ENCODE data around the gene ALKAL2. TPM values are rescaled to one million over a fixed set of nuclear protein-coding genes. Genes with fewer than 3 reads are reported as not detected.

ALKAL2 gene
- total and polyA plus RNA-seq, 11 donors = 0.25 to 9.0 (median 1.2) TPM

DNA sequence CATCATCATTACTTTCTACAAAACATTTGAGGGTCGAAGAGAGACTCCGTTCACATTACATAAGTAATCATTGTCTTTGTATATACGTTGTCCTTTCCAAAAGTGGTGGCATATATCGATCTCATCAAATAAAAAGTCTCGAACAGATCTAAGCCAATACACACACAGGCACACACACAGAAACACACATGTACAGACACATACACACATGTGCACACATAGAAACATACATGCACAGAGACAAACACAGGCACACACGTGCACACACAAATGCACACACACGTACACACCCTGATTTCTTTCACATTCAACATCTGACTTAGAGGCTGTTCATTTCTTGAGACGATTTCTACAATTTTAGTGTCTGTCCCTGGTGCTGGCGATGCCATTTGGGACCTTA is 17.5 kb upstream of the ALKAL2 start:
- no peak for ATAC-seq
- WGBS, 4 donors = 85 to 88% (median 88%) methylated on average over 9 of the region's 9 CpGs
- peaks cover 0 to 6% (median 0%) of the 10 kb centered on the region in 9 donors for H3K27me3 ChIP-seq
- no peak overlapping the region for H3K4me3 ChIP-seq
- no peak for DNase-seq
- H3K4me1 ChIP-seq = no peaks in the 10 kb centered on the region
- H3K27ac ChIP-seq = no peak overlapping the region
- no peaks in the 10 kb centered on the region for H3K36me3 ChIP-seq
- peaks cover 0 to 12% (median 6%) of the 10 kb centered on the region in 12 donors for H3K9me3 ChIP-seq
- intact Hi-C loops (cut with DNase I) = no loop called here
- TF ChIP-seq, protein P1, sequence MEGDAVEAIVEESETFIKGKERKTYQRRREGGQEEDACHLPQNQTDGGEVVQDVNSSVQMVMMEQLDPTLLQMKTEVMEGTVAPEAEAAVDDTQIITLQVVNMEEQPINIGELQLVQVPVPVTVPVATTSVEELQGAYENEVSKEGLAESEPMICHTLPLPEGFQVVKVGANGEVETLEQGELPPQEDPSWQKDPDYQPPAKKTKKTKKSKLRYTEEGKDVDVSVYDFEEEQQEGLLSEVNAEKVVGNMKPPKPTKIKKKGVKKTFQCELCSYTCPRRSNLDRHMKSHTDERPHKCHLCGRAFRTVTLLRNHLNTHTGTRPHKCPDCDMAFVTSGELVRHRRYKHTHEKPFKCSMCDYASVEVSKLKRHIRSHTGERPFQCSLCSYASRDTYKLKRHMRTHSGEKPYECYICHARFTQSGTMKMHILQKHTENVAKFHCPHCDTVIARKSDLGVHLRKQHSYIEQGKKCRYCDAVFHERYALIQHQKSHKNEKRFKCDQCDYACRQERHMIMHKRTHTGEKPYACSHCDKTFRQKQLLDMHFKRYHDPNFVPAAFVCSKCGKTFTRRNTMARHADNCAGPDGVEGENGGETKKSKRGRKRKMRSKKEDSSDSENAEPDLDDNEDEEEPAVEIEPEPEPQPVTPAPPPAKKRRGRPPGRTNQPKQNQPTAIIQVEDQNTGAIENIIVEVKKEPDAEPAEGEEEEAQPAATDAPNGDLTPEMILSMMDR (IDR thresholded peaks at IDR 0.05) = no peak
- no peak for TF ChIP-seq POLR2A (IDR thresholded peaks at IDR 0.05)

DNA sequence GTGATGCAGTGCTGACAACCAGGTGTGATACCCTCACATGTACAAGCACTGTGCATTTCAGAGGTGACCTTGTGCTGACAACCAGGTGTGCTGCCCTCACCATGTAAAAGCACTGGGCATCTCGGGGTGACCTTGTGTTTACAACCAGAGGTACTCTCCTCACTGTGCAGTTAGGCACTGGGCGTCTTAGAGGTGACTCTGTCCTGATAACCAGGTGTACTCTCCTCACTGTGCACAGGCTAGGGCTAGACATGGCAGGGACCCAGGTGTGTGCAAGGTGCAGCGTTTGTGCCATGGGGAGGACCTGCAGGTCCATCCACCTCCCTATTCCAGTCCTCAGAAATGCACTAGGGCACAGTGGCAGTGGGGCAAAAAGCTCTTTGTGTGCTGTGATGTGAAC is 8.5 kb upstream of the ALKAL2 start:
- H3K4me3 ChIP-seq = no peak overlapping the region
- WGBS, 4 donors = 68 to 78% (median 71%) methylated on average over 3 of the region's 3 CpGs
- H3K27me3 ChIP-seq = peaks cover 0 to 18% (median 0%) of the 10 kb centered on the region in 9 donors
- intact Hi-C loops (cut with DNase I) = loop anchor here in 1 of 10 donors (10.0 kb wide), 1 partner anchor 52 kb away; no protein-coding TSS in a partner anchor
- no peaks in the 10 kb centered on the region for H3K4me1 ChIP-seq
- no peak for ATAC-seq
- TF ChIP-seq, protein P1 (IDR thresholded peaks at IDR 0.05) = no peak
- no peak for TF ChIP-seq POLR2A (IDR thresholded peaks at IDR 0.05)
- no peak overlapping the region for H3K27ac ChIP-seq
- H3K9me3 ChIP-seq = peaks cover 0 to 7% (median 0%) of the 10 kb centered on the region in 12 donors
- no peaks in the 10 kb centered on the region for H3K36me3 ChIP-seq
- no peak for DNase-seq

DNA sequence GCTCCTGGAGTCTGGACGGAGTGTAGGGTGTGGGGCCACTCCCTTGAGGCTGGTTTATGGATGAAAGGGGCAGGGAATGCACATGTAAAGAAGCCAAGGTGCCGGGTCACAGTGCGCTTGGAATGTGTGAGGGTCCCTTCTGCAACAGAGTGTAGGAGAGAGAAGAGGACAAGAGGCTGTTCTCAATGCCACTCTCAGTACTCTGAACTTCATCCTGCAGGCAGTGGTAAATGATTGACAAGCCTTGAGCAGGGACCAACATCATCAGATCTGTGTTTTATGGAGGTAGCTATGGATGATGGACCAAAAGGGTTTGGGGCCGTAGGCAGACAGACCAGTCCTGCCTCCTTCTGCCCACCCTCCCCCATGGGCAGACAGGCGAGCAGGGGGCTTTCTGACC is 7.2 kb upstream of the ALKAL2 start:
- Histone ChIP-seq H3K27me3 (peaks cover 0 to 28% (median 6%) of the 10 kb centered on the region in 9 donors), H3K4me3 (no peak overlapping the region), H3K36me3 (no peaks in the 10 kb centered on the region), H3K27ac (no peak overlapping the region), H3K9me3 (peaks cover 0 to 7% (median 0%) of the 10 kb centered on the region in 12 donors), H3K4me1 (peaks cover 0 to 2% (median 0%) of the 10 kb centered on the region in 12 donors)
- DNase-seq = peak in 1 of 5 donors; percentile 19
- TF ChIP-seq POLR2A (IDR thresholded peaks at IDR 0.05) = no peak
- TF ChIP-seq, protein P1 (IDR thresholded peaks at IDR 0.05) = no peak
- intact Hi-C loops (cut with DNase I) = loop anchor here in 1 of 10 donors (10.0 kb wide), 1 partner anchor 50 kb away; no protein-coding TSS in a partner anchor
- ATAC-seq = no peak
- WGBS, 4 donors = 74 to 84% (median 83%) methylated on average over 5 of the region's 5 CpGs

DNA sequence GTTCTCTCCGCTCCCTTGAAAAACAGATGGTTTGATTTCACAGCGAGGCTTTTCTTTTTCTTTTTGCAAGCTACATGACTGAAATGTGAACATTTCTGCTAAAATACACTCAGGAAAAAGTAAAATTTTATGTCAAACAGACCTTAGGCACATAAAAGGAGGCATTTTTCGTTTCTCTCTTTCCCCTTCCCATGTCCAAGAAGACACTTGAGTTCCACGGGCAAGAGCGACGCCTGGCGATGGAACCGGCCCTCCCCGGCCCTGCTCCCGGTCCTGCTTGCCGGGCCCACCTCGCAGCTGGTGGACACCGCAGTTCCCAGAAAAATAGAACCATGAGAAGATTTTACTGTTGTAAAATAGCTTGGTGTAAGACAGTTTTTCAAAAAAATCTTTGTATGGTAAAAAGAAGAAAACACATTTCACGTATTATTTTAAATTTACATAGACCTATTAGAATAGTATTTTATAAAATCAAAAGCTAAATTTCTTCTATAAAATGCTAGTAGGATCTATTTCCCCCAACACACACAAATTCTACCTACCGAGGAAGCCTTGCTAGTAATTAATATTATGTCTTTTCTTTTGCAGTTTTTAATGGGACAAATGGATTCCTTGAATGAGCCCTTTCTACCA is 2.3 kb upstream of the ALKAL2 start:
- WGBS, 4 donors = 8 to 10% (median 8%) methylated on average over 15 of the region's 15 CpGs
- Histone ChIP-seq H3K27me3 (peaks cover 0 to 57% (median 19%) of the 10 kb centered on the region in 9 donors), H3K27ac (no peak overlapping the region)

More for the DNA sequence above, 2.3 kb upstream of the ALKAL2 start:
- peaks cover 7 to 36% (median 19%) of the 10 kb centered on the region in 12 donors for H3K4me1 ChIP-seq
- intact Hi-C loops (cut with DNase I) = loop anchor here in 6 of 10 donors (1.0 to 10.0 kb wide), 6 partner anchors 43 to 118 kb away; no protein-coding TSS in a partner anchor
- H3K9me3 ChIP-seq = no peaks in the 10 kb centered on the region
- DNase-seq (peak; percentile 64 to 81 (median 73)), ATAC-seq (peak; percentile 68 to 88 (median 82))
- H3K4me3 ChIP-seq = peak overlapping the region; percentile 8 to 65 (median 50)
- H3K36me3 ChIP-seq = no peaks in the 10 kb centered on the region
- TF ChIP-seq POLR2A (IDR thresholded peaks at IDR 0.05) = no peak
- TF ChIP-seq, protein P1 (IDR thresholded peaks at IDR 0.05) = peak; percentile 48 to 84 (median 72)
